Hematopoietic multipotent progenitor cell treated with erythropoietin and hydrocortisone succinate and interleukin-3 and kit ligand, for 4 days (in vitro differentiated cells): Measurements from ENCODE around the gene DOCK4.

Experiments
- DNase-seq: peaks from one replicate; pipeline ENCODE4 v3.0.0-alpha.2; 2015

The DOCK4 gene

DNA sequence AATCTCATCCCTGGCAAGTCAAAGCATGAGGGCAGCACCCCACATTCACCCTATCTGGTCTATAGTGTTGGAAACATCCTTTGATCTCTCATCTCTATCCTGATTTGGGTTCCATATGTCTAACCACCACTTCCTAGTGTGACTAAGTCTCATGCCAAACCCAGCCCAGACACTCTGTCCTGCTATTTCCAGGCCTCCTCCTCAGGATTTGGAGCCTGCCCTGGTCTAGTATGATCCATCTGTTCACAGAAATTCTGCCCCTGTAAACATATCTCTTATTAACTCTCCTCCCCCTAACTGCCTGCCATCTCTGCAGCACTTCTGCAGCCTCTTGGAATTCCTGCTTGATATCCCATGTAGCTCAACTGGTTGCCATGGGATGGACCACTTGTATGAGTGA, 323.0 kb downstream of the DOCK4 start:
- DNase-seq, result no peak

DNA sequence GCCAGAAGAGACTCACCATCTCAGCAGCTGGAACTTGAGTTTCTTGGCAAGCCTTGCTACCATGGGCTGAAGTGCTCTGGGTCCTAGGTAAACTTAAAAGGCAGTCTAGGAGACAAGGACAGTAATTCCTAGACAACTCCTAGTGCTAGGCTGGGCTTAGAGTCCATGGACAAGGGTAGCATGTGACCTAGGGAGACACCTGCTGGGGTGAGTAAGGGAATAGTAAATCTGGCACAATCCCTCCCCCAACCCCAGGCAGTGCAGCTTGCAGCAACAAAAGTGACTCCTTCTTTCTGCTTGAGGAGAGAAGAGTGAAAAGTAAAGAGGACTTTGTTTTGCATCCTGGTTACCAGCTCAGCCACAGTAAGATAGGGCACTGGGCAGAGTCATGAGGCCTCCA, 327.4 kb downstream of the DOCK4 start:
- DNase-seq, result no peak

DNA sequence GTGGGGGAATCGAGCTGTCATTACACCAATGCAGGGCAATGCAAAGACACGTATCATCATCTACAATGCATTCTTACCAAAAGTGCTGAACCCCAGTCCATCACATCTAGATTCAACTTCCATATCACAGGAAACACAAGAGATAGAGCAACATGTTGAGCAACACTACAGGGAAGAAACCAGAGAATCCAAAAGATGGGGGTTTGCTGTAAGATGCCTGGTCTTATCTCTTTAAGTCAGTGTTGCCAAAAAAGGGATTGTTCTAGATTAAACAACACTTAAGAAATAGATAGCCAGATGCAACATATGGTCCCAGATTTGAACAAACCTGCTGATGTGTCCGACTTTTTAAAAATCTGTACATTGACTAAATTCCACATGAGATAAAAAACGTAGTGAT, 328.3 kb downstream of the DOCK4 start:
- DNase-seq, result no peak

DNA sequence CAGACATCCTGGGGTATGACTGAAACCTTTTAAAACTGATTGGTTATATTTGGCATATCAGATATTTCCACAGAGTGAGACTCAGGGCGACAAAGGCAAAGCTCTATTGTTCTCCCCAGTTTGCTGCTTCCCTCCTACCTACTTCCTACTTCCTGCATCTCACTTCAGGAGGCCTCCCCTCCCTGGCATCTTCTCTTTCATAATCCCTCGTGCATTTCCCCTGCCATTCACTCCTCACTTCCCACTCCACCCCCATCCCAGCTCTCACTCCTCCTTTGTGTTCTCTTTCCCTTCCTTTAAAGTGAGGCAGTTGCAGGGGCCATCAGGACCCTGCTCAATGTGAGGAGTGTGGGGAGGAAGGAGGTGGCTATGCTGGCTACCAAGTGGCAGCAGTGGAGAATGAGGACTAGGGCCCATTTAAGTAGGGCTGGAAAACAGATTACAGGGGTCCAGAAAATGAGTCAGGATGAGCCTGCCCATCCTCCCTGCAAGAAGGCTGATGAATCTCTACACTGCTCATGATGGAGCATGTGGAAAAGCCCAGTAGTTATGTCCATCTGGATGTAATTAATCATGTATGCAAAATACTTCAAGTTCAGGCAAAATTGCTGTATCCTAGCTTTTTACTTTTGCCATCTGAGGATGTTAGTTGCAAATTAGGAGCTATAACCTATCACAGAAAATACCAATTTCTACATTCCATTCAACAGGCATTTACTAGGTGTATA, 332.1 kb downstream of the DOCK4 start:
- no peak for DNase-seq

DNA sequence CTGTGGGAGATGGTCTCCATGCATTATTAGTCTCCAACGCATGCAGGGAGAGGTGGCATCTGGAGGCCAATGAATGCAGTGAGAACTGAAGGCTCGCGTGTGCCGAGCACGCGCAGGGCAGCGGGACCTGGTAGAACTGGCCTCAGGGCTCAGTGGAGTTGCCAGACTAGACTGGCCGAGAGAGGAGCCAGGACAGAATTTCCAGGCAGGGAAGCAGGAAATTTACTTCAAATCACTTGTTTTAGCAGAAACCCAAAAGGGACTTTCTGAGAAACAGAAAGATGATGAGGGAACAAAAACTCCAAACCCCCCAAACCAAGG, 332.9 kb downstream of the DOCK4 start:
- no peak for DNase-seq

DNA sequence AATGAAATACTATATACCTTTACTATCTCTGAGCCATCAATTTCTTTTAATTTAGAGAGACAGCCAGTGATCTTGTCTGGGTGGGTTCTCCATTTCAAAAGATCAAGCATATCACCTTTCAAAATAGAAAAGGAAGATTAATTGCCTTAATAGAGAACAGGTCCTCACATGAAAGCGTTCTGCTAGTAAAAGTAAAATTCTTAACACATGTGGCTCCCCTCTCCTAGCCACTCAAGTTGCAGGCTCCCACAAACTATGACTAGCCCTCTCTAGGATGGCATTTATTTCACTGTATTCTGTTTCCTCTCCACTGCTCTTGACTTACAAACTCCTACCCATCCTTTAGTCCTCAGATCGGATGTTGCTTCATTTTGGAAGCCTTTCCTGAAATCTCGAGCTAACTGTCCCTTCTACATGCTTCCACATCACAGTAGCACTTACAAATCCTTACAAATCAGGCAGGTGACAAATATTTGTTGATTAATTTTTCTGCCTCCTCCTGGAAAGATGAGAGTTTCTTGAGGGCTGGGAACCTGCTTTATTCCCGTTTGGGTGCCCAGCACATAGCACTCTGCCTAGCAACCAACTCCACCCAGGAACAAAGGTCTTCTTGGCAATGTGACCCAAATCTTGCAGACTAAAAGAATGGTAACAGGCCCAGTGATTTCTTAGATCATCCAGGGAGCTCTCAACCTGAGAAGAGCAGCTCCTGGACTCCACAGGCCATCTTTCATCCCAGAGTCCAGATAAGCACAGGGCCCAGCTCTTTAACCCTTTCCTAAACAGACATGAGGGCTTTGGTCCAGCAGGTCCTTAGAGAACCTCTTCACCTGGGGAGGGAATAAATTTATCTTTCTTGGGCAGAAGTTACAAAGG, 333.5 kb downstream of the DOCK4 start:
- DNase-seq, result no peak

DNA sequence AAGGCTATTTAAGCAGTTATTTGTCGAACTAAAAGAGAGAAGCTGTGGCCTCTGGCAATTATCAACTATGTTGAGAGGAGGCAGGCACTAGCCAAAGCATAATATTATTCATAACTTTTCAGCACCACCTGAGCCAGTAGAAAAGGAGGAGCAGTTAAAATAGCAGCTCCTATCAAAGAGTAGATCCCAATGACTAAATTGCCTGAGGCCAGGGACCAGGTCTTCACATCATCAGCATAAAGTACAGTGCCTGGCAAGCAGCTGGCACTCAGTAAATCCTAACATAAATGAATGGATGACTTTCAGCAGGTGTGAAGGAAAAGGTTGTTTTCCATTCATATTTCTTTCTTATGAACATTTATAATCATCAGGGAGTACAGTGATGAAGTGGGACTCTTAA, 334.9 kb downstream of the DOCK4 start:
- no peak for DNase-seq

DNA sequence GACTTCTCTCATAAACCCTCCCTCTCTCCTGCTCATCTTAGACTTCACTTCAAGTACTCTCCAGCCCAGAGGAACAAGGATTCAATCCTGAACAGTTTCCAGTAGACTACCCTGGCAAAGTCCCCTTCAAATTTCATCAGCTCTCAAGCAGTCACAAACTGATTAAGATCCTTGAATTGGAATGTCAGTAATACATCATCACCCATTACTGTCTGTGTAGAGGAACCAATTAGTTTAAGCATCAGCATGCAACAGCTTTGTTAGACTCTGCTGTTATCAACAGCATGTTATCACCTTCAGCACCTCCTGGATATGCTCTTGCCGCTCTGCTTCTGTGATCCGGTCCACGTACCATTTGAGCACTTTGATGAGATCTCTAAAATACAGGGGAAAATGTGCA, 336.9 kb downstream of the DOCK4 start:
- no peak for DNase-seq

DNA sequence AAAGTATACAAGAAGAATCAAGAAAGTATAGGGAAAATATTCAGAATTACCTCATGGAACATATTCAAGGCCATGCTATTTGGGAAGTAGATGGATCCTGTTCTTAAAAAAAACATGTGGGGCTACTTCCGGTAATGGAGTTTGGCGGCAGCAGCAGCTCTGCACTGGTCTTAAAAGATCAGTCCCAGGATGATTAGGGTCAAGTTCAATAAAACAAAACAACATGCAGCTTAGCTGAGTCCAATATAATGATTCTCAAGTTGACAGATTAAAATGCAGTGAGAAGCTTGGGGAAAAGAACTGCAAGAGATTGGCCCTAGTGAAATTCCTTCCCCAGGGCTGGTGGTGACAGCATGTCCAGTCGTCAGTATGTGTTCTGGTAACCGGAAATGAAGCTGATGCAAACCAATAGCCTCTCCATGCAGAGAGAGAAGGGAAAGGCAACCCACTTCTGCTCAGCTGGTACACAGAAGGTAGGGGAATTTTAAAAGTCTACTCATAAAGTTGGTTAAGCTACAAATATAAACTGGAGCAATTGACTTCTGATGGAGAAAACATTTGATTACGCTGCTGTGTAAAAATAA, 338.8 kb downstream of the DOCK4 start:
- no peak for DNase-seq

DNA sequence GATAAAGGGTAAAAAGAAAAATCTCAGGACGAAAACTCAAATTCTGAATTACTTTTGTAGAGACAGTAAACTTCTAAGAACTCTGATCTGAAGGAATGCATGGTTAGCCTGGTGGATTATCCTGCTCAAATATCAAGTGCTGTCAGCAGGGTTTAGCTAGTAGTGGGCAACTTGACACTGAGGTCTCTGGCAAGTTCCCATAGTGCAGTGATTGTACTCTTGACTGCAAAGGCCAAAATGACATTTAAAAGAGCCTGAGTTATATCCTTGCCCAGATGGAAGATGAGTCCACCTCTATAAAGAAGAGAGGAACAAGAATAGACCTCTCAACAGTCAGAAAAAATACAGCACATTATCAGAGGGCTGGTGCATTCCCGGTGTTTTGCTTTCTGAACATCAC, 339.4 kb downstream of the DOCK4 start:
- no peak for DNase-seq

DNA sequence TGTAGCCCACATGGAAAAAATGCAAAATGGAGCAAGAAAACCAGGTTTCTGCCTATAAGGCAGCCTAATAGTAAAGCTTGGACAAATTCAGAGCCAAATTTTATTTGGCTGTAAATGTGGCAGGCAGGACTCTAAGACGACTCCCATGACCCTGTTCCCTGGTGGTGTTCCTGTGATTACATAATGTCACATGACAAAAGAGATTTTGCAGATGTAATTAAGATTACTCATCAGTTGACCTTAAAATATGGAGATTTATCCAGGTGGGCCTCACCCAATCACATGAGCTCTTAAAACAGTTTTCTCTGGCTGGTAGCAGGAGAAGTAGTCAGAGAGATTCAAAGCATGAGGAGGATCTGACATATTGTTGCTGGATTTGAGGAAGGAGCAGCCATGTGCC, 340.8 kb downstream of the DOCK4 start:
- no peak for DNase-seq

DNA sequence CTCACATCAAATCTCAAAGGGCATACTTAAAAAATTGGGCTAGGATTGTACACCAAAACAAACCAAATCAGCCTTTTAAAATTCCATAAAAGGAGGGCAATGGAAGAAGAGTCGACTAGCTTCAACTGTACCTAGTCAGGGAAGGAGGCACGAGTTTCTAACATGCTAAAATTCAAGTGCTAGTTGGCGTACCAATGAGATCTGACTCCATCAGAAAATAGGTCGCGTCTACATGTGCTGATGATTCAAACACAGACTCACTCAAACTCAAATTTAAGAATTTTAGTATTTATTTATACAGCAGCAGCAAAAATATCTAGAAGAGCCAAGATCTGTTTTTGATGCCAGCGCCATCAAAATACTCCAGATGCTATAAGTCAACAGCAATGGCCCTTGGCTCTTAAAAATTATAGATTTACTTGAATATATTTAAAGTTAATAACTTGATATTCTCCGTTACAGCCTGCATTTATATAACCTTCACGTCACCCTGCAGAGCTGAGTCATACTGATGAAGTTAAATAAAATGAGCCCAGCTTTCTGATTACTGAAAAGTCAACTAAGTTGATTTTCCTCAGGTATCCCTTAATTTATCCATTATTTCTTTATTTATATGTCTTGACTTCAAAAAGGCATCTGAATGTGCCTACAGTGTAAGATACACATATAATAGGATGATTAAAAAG, 341.8 kb downstream of the DOCK4 start:
- DNase-seq, result no peak

DNA sequence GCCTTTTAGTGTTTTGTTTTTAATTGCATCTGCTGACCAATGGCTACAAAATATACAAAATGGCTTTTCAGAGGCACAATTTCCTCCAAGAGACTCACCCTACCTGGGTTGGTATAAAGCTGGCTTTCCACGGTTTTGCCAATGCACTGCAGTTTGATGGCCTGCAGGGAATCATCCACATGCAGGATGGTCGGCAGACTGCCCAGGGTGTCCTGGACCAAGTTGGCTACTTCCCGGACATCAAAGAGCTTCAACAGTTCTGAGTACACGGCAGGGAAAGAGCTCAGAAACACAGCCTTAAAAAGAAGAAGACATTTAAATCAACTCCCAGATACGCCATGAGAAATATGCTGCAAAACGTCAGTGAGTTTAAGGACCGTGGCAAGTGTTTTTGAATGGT, 342.9 kb downstream of the DOCK4 start:
- no peak for DNase-seq

DNA sequence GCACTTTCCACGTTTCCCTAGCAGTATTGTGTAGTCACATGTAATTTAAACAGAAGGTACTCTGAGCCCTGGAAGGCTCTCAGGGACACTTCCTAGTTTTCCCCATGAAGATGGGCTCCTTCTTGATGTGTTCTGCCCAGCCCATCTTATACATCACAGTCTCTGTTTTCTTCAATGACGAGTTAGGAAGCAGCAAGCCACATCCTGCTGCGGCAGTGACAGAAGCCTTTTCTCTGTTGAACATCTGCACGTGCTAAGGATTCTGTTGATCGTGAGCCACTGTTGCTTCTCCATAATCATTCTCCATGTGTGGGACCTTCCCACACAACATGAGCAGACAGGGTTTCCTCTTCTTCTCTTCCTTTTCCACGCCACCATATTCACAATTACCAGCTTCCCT, 346.0 kb downstream of the DOCK4 start:
- no peak for DNase-seq

DNA sequence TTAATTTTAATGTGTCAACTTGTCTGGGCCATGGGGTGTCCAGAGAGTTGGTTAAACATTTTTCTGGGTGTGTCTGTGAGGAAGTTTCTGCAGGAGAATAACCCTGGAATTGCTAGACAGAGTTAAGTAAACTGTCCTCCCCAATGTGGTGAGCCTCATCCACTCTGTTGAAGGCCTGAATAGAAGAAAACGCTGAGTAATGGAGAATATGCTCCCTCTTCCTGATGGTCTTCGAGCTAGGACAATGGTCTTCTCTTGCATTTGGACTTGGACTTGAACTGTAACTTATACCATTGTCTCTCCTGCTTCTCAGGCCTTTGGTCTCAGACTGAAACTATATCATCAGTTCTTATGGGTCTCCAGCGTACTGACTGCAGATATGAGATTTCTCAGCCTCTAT, 347.9 kb downstream of the DOCK4 start:
- no peak for DNase-seq

DNA sequence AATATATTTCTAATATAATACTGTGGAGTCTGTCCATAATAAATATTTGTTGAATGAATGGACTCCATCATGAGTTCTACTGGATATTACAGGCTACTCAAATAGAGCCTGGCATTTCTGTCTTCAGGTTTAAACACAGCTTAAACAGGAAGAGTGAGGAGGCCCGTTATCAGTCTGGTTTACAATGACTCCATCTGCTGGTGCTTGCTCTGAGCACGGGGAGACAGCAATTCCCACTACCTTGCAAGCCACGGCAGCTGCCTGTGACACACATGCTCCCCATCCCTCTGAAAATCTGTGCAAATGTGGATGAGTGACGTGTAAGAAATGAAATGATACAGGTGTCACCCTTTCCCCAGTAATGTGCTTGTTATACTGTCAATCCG, 350.4 kb downstream of the DOCK4 start:
- peak; percentile 19 for DNase-seq

DNA sequence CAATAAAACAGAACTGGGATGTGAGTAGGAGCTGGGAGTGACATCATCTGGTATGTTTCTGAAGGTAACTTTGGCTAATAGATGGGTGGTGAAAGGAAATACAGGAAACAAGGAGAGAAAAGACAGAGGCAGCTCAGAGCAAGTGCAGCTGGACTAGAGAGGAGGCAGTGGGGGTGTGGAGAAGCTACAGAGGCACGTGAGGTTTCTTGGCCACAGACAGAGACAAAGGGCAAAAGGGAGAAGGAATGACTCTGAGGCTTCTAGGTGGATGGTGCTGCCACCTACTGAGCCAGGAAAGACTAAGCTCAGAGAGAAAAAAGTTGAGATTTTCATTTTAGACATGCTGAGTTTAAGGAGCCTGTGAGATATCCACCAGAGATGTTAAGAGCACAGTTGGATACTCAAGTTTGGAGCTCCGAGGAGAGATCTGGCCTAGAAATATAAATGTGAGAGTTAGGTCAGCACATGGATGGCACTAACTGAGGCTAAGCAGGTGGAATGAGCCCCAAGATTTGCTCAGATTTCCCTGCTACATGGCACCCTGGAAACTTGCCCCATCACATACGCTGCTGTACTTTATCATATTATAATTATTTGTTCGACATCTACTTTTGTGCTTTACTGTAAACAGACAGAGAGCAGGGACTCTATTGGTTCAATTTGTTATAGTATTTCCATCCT, 350.9 kb downstream of the DOCK4 start:
- peak; percentile 78 for DNase-seq

DNA sequence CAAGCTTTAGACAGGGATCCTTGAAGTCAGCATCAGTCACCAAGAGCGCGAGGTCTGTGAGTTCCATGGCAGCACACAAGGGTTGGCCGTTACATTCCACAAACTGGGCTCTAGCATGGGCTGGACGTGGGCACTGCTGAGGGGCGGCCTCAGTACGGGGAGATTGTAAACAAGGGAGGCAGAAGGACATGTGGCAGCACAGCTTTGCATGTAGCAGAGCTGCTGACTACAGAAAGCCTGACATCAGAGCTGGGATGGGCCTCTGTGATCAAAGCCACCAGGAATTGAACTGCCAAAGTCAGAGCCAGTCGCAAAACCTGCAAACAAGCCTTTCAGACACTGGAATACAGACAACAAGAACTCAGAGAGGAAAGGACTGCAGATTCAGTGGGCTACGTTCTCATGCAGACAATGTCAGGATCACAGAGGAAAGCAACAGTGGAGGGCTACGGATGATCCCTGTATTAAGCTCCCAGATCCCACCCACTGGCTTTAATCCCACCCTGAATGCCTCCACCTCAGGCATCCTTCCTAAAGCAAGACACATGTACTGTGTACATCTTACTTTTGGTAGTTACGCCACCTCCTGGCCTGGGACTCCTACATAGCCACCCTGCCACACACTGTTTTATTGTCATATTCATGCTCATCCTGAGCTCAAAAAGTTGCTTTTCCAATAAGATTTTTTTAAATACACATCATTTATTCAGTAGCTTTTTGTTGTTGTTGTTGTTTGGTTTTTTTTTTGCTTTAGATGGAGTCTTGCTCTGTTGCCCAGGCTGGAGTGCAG, 352.8 kb downstream of the DOCK4 start:
- no peak for DNase-seq

DNA sequence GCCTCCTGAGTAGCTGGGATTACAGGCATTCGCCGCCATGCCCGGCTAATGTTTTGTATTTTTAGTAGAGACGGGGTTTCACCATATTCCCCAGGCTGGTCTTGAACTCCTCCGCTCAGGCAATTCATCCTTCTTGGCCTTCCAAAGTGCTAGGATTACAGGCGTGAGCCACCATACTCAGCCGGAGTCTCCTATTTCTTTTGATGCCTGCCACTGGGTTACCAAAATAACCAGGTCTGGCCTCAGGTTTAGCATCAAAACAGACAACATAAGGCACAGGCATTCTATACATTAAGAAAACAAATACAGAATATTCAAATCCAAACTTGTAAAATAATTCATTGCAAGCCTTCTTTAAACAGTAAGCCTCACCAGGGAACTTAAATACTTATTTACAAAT, 354.1 kb downstream of the DOCK4 start:
- no peak for DNase-seq

DNA sequence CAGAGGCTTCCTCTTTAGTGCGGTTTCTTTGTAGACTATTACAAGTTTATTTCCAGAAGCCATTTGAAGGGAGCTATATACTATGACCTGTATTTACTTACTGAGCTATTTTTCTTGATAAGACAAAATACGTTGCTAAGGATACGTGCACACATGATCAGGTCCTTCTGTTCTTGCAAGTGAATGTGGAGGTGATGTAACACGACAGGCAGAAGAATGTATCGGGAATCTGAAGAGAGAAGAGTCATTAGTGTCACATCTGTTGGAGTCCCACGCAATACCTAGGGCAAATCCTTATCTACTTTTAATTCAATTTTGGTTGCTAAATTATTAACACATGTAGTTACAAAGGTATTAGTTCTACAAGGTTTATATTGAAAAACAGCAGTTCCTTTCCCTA, 359.3 kb downstream of the DOCK4 start:
- DNase-seq, result no peak

DNA sequence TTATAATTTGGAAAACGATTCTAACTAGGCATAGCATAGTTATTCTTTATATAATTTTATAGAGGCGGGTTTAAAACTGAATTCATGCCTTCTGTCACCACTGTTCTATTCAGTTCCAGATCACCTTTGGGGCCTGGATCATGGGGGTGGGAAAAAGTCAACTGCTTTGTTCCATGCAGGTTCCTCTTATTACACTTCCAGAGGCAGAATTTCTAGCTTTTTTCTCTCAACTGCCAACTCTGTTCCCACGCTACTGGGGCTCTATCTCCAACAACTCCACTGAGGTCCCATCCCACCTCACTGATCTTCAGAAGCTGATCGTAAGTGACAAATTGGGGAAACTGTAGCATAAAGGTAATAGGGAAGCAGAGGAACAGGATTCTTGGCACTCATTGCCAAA, 360.3 kb downstream of the DOCK4 start:
- DNase-seq, result no peak
